Measurements from ENCODE around the gene SEZ6L2.

GRCh38 chr16:29920288-29921033, 21.1 kb upstream of the SEZ6L2 start:
- TF ChIP-seq CTCF (conservative IDR thresholded peaks at IDR 0.05; ENCODE audit: low read length) = no peak
- no peak for TF ChIP-seq EZH2phosphoT487 (IDR thresholded peaks at IDR 0.05; ENCODE audit: borderline replicate concordance)

Measured in Loucy (cell line).